Uterus (tissue), 2 donors: Measurements from ENCODE around the gene TSPO2.

Source experiments
- POLR2A ChIP-seq, 2 donors: fragments of 450-650 bp; IDR thresholded peaks; one replicate each; pipeline ENCODE4 v1.6.1; 2016; ENCODE audit warnings: antibody characterized with exemption in 2 of 2, mild to moderate bottlenecking in 1 of 2, moderate library complexity in 1 of 2
- TF ChIP-seq, protein P1 (sequence below), 4 experiments: fragments of 200-600 bp in 2 of 4; fragments of 450-650 bp in 2 of 4; sonication (generic) in 2 of 4; IDR thresholded peaks; one replicate each; pipeline ENCODE4 v1.5.1; 2016 to 2019; ENCODE audit warnings: antibody characterized with exemption in 4 of 4, mild to moderate bottlenecking in 2 of 4, moderate library complexity in 1 of 4

DNA sequence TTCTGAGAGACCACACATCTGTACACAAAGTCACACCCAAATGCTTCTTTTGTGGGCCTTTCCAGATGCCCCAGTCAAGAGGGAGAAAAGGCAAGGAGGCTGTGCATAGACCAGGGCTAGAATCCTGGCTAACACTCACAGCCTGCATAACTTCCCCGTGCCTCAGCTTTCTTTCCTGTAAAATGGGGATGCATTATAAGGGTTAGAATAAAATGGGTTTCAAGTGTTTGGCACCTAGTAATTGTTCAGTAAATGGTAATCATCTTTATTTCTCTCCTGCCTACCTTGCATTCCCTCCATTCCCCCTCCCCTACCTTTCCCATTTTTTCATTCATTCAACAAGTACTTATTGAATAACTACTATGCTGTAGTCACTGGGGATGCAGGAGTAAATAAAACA lies 32.6 kb upstream of the TSPO2 start:
- TF ChIP-seq, protein P1, sequence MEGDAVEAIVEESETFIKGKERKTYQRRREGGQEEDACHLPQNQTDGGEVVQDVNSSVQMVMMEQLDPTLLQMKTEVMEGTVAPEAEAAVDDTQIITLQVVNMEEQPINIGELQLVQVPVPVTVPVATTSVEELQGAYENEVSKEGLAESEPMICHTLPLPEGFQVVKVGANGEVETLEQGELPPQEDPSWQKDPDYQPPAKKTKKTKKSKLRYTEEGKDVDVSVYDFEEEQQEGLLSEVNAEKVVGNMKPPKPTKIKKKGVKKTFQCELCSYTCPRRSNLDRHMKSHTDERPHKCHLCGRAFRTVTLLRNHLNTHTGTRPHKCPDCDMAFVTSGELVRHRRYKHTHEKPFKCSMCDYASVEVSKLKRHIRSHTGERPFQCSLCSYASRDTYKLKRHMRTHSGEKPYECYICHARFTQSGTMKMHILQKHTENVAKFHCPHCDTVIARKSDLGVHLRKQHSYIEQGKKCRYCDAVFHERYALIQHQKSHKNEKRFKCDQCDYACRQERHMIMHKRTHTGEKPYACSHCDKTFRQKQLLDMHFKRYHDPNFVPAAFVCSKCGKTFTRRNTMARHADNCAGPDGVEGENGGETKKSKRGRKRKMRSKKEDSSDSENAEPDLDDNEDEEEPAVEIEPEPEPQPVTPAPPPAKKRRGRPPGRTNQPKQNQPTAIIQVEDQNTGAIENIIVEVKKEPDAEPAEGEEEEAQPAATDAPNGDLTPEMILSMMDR (IDR thresholded peaks at IDR 0.05), result no peak
- TF ChIP-seq POLR2A (IDR thresholded peaks at IDR 0.05), result no peak
